H9 (cell line): ENCODE results near the gene RAB40B. TPM values are rescaled to one million over a fixed set of nuclear protein-coding genes. Genes with fewer than 3 reads are reported as not detected.

Experiments
- DNase-seq: peaks from one replicate; pipeline ENCODE4 v3.0.0-alpha.2; 2017
- H2AFZ ChIP-seq: one replicate; pipeline ENCODE4 v1.6.1; 2013; ENCODE audit warnings: mild to moderate bottlenecking, low read length, control low read depth, moderate library complexity
- H2AK5ac ChIP-seq: 2 replicates; pipeline ENCODE4 v1.6.1; 2013; ENCODE audit warnings: low read length, control low read depth, mixed read lengths; ENCODE audit not compliant: insufficient read length
- H2BK120ac ChIP-seq: one replicate; pipeline ENCODE4 v1.6.1; 2013; ENCODE audit warnings: low read depth, mild to moderate bottlenecking, low read length, control low read depth, inconsistent platforms; ENCODE audit not compliant: poor library complexity, severe bottlenecking
- H2BK12ac ChIP-seq: 2 replicates; pipeline ENCODE4 v1.6.1; 2013; ENCODE audit warnings: low read length, control low read depth, mixed read lengths, low read depth; ENCODE audit not compliant: insufficient read length
- H2BK15ac ChIP-seq: 2 replicates; pipeline ENCODE4 v1.6.1; 2013; ENCODE audit warnings: low read depth, low read length, control low read depth
- H2BK20ac ChIP-seq: one replicate; pipeline ENCODE4 v1.6.1; 2013; ENCODE audit warnings: low read depth, mild to moderate bottlenecking, low read length, control low read depth, inconsistent platforms; ENCODE audit not compliant: poor library complexity, severe bottlenecking
- H2BK5ac ChIP-seq: 2 replicates; pipeline ENCODE4 v1.6.1; 2013; ENCODE audit warnings: low read length, control low read depth, mixed read lengths; ENCODE audit not compliant: insufficient read length
- H3K14ac ChIP-seq: 2 replicates; pipeline ENCODE4 v1.6.1; 2013; ENCODE audit warnings: low read length, control low read depth; ENCODE audit not compliant: insufficient read depth
- H3K18ac ChIP-seq: 2 replicates; pipeline ENCODE4 v1.6.1; 2013; ENCODE audit warnings: low read depth, mild to moderate bottlenecking, mixed read lengths, low read length, control low read depth; ENCODE audit not compliant: insufficient read length
- H3K23ac ChIP-seq: 2 replicates; pipeline ENCODE4 v1.6.1; 2013; ENCODE audit warnings: low read length, control low read depth, mixed read lengths, low read depth; ENCODE audit not compliant: insufficient read length
- H3K23me2 ChIP-seq: 2 replicates; pipeline ENCODE4 v1.6.1; 2013; ENCODE audit warnings: low read depth, mild to moderate bottlenecking, mixed read lengths, low read length, control low read depth; ENCODE audit not compliant: insufficient read length, poor library complexity, severe bottlenecking
- H3K27ac ChIP-seq: 2 replicates; pipeline ENCODE4 v1.5.1; 2013; ENCODE audit warnings: low read length, control low read depth, mixed read lengths, low read depth; ENCODE audit not compliant: insufficient read length
- H3K27me3 ChIP-seq: 2 replicates; pipeline ENCODE4 v1.6.1; 2013; ENCODE audit warnings: low read length, control low read depth, inconsistent platforms; ENCODE audit not compliant: insufficient read depth
- H3K4ac ChIP-seq: 2 replicates; pipeline ENCODE4 v1.6.1; 2013; ENCODE audit warnings: low read depth, mild to moderate bottlenecking, control low read depth, inconsistent platforms, low read length, moderate library complexity
- H3K4me1 ChIP-seq: 2 replicates; pipeline ENCODE4 v1.6.1; 2013; ENCODE audit warnings: low read length, control low read depth, inconsistent platforms; ENCODE audit not compliant: insufficient read depth
- H3K4me2 ChIP-seq: 2 replicates; pipeline ENCODE4 v1.6.1; 2013; ENCODE audit warnings: low read length, control low read depth, mixed read lengths; ENCODE audit not compliant: insufficient read length, insufficient read depth
- H3K56ac ChIP-seq: 2 replicates; pipeline ENCODE4 v1.6.1; 2013; ENCODE audit warnings: low read depth, mild to moderate bottlenecking, mixed read lengths, low read length, control low read depth; ENCODE audit not compliant: insufficient read length
- H3K79me1 ChIP-seq: 2 replicates; pipeline ENCODE4 v1.6.1; 2013; ENCODE audit warnings: low read depth, mild to moderate bottlenecking, moderate library complexity, low read length, control low read depth, inconsistent platforms; ENCODE audit not compliant: insufficient read depth, poor library complexity, severe bottlenecking
- H3K79me2 ChIP-seq: 2 replicates; pipeline ENCODE4 v1.6.1; 2013; ENCODE audit warnings: low read length, control low read depth, inconsistent platforms; ENCODE audit not compliant: insufficient read depth
- H3K9ac ChIP-seq: 2 replicates; pipeline ENCODE4 v1.6.1; 2013; ENCODE audit warnings: low read length, control low read depth, mixed read lengths; ENCODE audit not compliant: insufficient read length; ENCODE audit errors: extremely low read depth
- H3K9me3 ChIP-seq: one replicate; pipeline ENCODE4 v1.6.1; 2013; ENCODE audit warnings: low read depth, low read length, inconsistent platforms; ENCODE audit not compliant: control insufficient read depth
- H3T11ph ChIP-seq: one replicate; pipeline ENCODE4 v1.6.1; 2013; ENCODE audit warnings: mild to moderate bottlenecking, low read length, control low read depth, inconsistent platforms
- H4K20me1 ChIP-seq: one replicate; pipeline ENCODE4 v1.6.1; 2013; ENCODE audit not compliant: control insufficient read depth, insufficient read length, insufficient read depth
- H4K5ac ChIP-seq: 2 replicates; pipeline ENCODE4 v1.6.1; 2013; ENCODE audit warnings: low read depth, mild to moderate bottlenecking, mixed read lengths, low read length, control low read depth; ENCODE audit not compliant: insufficient read length
- H4K8ac ChIP-seq: replicated peaks from 2 replicates; pipeline ENCODE4 v1.6.1; 2013; ENCODE audit warnings: low read length, control low read depth, mixed read lengths, low read depth; ENCODE audit not compliant: insufficient read length
- H4K91ac ChIP-seq: 2 replicates; pipeline ENCODE4 v1.6.1; 2013; ENCODE audit warnings: low read depth, mild to moderate bottlenecking, moderate library complexity, mixed read lengths, low read length, control low read depth; ENCODE audit not compliant: insufficient read length
- H3K27ac Mint-ChIP-seq, 3 experiments: 2 replicates in 2 of 3; 3 replicates in 1 of 3; pipeline ENCODE4 v1.8.0; 2020 to 2021; ENCODE audit warnings: mixed read lengths in 3 of 3, mild to moderate bottlenecking in 1 of 3, moderate library complexity in 1 of 3
- H3K27me3 Mint-ChIP-seq: 2 replicates; pipeline ENCODE4 v1.8.0; 2021; ENCODE audit warnings: low read depth, mild to moderate bottlenecking, moderate library complexity, mixed read lengths
- H3K36me3 Mint-ChIP-seq, 3 experiments: 2 replicates in 2 of 3; 3 replicates in 1 of 3; pipeline ENCODE4 v1.8.0; 2020 to 2021; ENCODE audit warnings: low read depth in 3 of 3, mixed read lengths in 3 of 3; ENCODE audit not compliant: insufficient read depth in 1 of 3
- H3K4me1 Mint-ChIP-seq, 2 experiments: 2 replicates each; pipeline ENCODE4 v1.8.0; 2020; ENCODE audit warnings: mixed read lengths in 2 of 2
- H3K4me3 Mint-ChIP-seq, 2 experiments: 2 replicates in 1 of 2; 3 replicates in 1 of 2; pipeline ENCODE4 v1.8.0; 2020 to 2021; ENCODE audit warnings: mild to moderate bottlenecking in 2 of 2, mixed read lengths in 2 of 2, moderate library complexity in 1 of 2
- H3K9me3 Mint-ChIP-seq, 2 experiments: 2 replicates in 1 of 2; 3 replicates in 1 of 2; pipeline ENCODE4 v1.8.0; 2020; ENCODE audit warnings: mild to moderate bottlenecking in 2 of 2, mixed read lengths in 2 of 2, moderate library complexity in 1 of 2
- WGBS: extraction: QIAGEN DNeasy Blood & Tissue Kit; methylation state at CpG from one replicate; pipeline ENCODE4 v1.1.7; 2013; ENCODE audit warnings: missing lambda C conversion rate, low lambda C conversion rate, mixed read lengths; ENCODE audit not compliant: insufficient read length; ENCODE audit errors: extremely low coverage; 5-methylcytosine and 5-hydroxymethylcytosine counted together
- total RNA-seq: library from RNA; stranded (reverse); gene quantifications from 2 replicates; pipeline ENCODE4 v1.2.1, GENCODE V29; 2021
- TF ChIP-seq, protein P1 (sequence below): fragments of 200-600 bp; sonication (generic); conservative IDR thresholded peaks from 3 replicates; pipeline ENCODE4 v1.8.0; 2021; ENCODE audit warnings: antibody characterized with exemption, mild to moderate bottlenecking

The RAB40B gene
- total RNA-seq, 1 experiment from 2014 or later: 3.5 TPM

DNA sequence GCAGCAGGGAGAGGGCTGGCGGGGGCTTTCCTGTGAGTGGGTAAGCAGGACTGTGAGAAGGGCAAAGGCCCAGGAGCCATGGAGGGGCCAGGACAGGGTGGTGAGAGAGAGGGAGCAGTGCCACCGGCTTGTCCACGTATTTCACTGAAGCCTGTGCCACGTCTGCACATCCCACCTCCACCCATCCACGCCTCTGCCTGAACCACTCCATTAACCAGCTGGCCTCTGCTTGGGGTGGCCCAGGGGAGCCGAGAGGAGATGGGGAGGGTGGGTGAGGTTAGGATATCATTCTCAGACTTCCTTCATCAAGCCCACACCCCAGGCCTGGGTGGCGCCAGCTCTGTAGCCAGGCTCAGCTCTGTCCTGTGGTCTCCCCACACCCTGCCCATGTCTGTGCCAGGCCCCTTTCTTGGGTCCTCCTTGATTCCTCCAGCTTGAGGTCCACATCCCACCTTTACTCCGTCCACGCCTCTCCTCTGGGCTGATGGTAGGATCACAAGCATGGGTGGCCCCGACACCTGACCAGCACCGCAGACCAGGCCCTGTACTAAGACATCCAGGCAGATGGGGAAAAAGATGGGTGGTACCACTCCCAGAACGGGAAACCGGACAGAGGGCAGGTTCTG is 33.7 kb upstream of the RAB40B start:
- H3K27ac Mint-ChIP-seq: no peak overlapping the region
- H3K79me1 ChIP-seq: no peaks in the 10 kb centered on the region
- H4K8ac ChIP-seq: no peak overlapping the region
- peaks cover 0 to 6% of the 10 kb centered on the region in 2 experiments; a peak in 2 of 4 replicates for H3K4me1 Mint-ChIP-seq
- H3K79me2 ChIP-seq: no peaks in the 10 kb centered on the region
- H4K20me1 ChIP-seq: no peaks in the 10 kb centered on the region
- H2BK15ac ChIP-seq: no peak overlapping the region
- no peak overlapping the region for H2BK120ac ChIP-seq
- H2BK20ac ChIP-seq: no peak overlapping the region
- H2AFZ ChIP-seq: no peak overlapping the region
- H3K56ac ChIP-seq: no peak overlapping the region
- no peak overlapping the region for H4K5ac ChIP-seq
- no peak overlapping the region; a peak in 1 of 5 replicates for H3K4me3 Mint-ChIP-seq
- no peak overlapping the region for H3K4ac ChIP-seq
- H3K9me3 Mint-ChIP-seq: no peaks in the 10 kb centered on the region; a peak in 2 of 5 replicates
- H3K9me3 ChIP-seq: no peaks in the 10 kb centered on the region
- no peaks in the 10 kb centered on the region for H3K4me1 ChIP-seq
- no peak overlapping the region for H3K4me2 ChIP-seq
- no peak overlapping the region for H4K91ac ChIP-seq
- no CpG with 5 or more reads among the region's 13 CpGs for WGBS
- H2AK5ac ChIP-seq: no peak overlapping the region
- H3K27ac ChIP-seq: no peak overlapping the region
- no peak overlapping the region for H3K9ac ChIP-seq
- H3T11ph ChIP-seq: no peak overlapping the region
- TF ChIP-seq, protein P1, sequence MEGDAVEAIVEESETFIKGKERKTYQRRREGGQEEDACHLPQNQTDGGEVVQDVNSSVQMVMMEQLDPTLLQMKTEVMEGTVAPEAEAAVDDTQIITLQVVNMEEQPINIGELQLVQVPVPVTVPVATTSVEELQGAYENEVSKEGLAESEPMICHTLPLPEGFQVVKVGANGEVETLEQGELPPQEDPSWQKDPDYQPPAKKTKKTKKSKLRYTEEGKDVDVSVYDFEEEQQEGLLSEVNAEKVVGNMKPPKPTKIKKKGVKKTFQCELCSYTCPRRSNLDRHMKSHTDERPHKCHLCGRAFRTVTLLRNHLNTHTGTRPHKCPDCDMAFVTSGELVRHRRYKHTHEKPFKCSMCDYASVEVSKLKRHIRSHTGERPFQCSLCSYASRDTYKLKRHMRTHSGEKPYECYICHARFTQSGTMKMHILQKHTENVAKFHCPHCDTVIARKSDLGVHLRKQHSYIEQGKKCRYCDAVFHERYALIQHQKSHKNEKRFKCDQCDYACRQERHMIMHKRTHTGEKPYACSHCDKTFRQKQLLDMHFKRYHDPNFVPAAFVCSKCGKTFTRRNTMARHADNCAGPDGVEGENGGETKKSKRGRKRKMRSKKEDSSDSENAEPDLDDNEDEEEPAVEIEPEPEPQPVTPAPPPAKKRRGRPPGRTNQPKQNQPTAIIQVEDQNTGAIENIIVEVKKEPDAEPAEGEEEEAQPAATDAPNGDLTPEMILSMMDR: no peak
- peaks cover 3% of the 10 kb centered on the region for H3K23me2 ChIP-seq
- no peak overlapping the region for H3K14ac ChIP-seq
- no peak overlapping the region for H3K18ac ChIP-seq
- DNase-seq: no peak
- peaks cover 8 to 32% (median 19%) of the 10 kb centered on the region in 3 experiments; a peak in 6 of 7 replicates for H3K36me3 Mint-ChIP-seq
- H3K27me3 Mint-ChIP-seq: peaks cover 3% of the 10 kb centered on the region; the same call in 1 of the 2 replicates
- no peak overlapping the region for H2BK12ac ChIP-seq
- no peak overlapping the region for H3K23ac ChIP-seq
- H2BK5ac ChIP-seq: no peak overlapping the region
- H3K27me3 ChIP-seq: no peaks in the 10 kb centered on the region
